Measurements from ENCODE around the gene HIVEP1.

The HIVEP1 gene

GRCh38 chr6:12118607-12119006, 106.5 kb downstream of the HIVEP1 start:
- H3K4me1 ChIP-seq (ENCODE audit: control insufficient read depth in 5 of 5, insufficient read depth in 5 of 5, low read length in 5 of 5): no peaks in the 10 kb centered on the region
- H3K4me3 ChIP-seq (ENCODE audit: low read depth in 1 of 5, low read length in 5 of 5): no peak overlapping the region
- no peak overlapping the region for H3K27ac ChIP-seq (ENCODE audit: low read depth, low read length)
- peaks cover 12 to 23% (median 20%) of the 10 kb centered on the region in 5 donors for H3K36me3 ChIP-seq (ENCODE audit: control insufficient read depth in 5 of 5, insufficient read depth in 5 of 5, low read length in 5 of 5)
- peaks cover 0 to 12% (median 4%) of the 10 kb centered on the region in 5 donors for H3K9me3 ChIP-seq (ENCODE audit: control insufficient read depth in 5 of 5, low read length in 5 of 5)
- H3K9ac ChIP-seq (ENCODE audit: low read length in 5 of 5): no peak overlapping the region
- H3K27me3 ChIP-seq (ENCODE audit: control insufficient read depth in 5 of 5, insufficient read depth in 4 of 5, low read length in 5 of 5): no peaks in the 10 kb centered on the region

- no peaks in the 10 kb centered on the region for H3K27me3 ChIP-seq (ENCODE audit: control insufficient read depth in 5 of 5, insufficient read depth in 4 of 5, low read length in 5 of 5)
- no peak overlapping the region for H3K27ac ChIP-seq (ENCODE audit: low read depth, low read length)
- H3K4me1 ChIP-seq (ENCODE audit: control insufficient read depth in 5 of 5, insufficient read depth in 5 of 5, low read length in 5 of 5): peaks cover 0 to 3% (median 2%) of the 10 kb centered on the region in 5 donors
- no peak overlapping the region for H3K9ac ChIP-seq (ENCODE audit: low read length in 5 of 5)
- peaks cover 12 to 23% (median 21%) of the 10 kb centered on the region in 5 donors for H3K36me3 ChIP-seq (ENCODE audit: control insufficient read depth in 5 of 5, insufficient read depth in 5 of 5, low read length in 5 of 5)
- H3K9me3 ChIP-seq (ENCODE audit: control insufficient read depth in 5 of 5, low read length in 5 of 5): peaks cover 0 to 12% (median 4%) of the 10 kb centered on the region in 5 donors
- no peak overlapping the region for H3K4me3 ChIP-seq (ENCODE audit: low read depth in 1 of 5, low read length in 5 of 5)
Measured at GRCh38 chr6:12119085-12119588, 107.0 kb downstream of the HIVEP1 start.

GRCh38 chr6:12125396-12125795, 113.3 kb downstream of the HIVEP1 start:
- H3K9me3 ChIP-seq (ENCODE audit: control insufficient read depth in 5 of 5, low read length in 5 of 5): no peaks in the 10 kb centered on the region
- H3K4me1 ChIP-seq (ENCODE audit: control insufficient read depth in 5 of 5, insufficient read depth in 5 of 5, low read length in 5 of 5): peaks cover 0 to 13% (median 9%) of the 10 kb centered on the region in 5 donors
- H3K4me3 ChIP-seq (ENCODE audit: low read depth in 1 of 5, low read length in 5 of 5): no peak overlapping the region
- no peaks in the 10 kb centered on the region for H3K27me3 ChIP-seq (ENCODE audit: control insufficient read depth in 5 of 5, insufficient read depth in 4 of 5, low read length in 5 of 5)
- H3K9ac ChIP-seq (ENCODE audit: low read length in 5 of 5): no peak overlapping the region
- H3K36me3 ChIP-seq (ENCODE audit: control insufficient read depth in 5 of 5, insufficient read depth in 5 of 5, low read length in 5 of 5): peaks cover 5 to 18% (median 16%) of the 10 kb centered on the region in 5 donors
- no peak overlapping the region for H3K27ac ChIP-seq (ENCODE audit: low read depth, low read length)

DNA sequence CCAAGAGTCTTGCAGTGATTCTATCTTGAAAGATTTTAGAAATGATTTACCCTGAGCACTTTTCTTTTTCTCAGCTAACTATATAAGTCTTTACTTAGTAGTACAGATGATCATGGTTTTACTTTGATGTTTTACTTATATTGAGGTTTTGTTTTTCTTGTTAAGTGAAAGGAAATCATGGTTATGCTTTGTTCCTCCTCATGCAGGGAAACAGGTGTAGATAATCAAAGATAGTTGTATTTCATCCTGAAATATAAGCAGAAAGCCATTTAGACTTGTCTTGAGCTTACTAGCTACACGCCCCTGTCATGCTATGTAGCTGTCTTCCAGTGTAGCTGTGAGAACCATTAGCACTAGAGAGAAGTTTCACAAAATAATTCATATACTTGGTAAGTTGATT, 113.9 kb downstream of the HIVEP1 start:
- Histone ChIP-seq H3K27me3 (ENCODE audit: control insufficient read depth in 5 of 5, insufficient read depth in 4 of 5, low read length in 5 of 5) (no peaks in the 10 kb centered on the region), H3K9me3 (ENCODE audit: control insufficient read depth in 5 of 5, low read length in 5 of 5) (no peaks in the 10 kb centered on the region), H3K9ac (ENCODE audit: low read length in 5 of 5) (no peak overlapping the region), H3K27ac (ENCODE audit: low read depth, low read length) (no peak overlapping the region), H3K36me3 (ENCODE audit: control insufficient read depth in 5 of 5, insufficient read depth in 5 of 5, low read length in 5 of 5) (peaks cover 0 to 11% (median 9%) of the 10 kb centered on the region in 5 donors), H3K4me3 (ENCODE audit: low read depth in 1 of 5, low read length in 5 of 5) (no peak overlapping the region), H3K4me1 (ENCODE audit: control insufficient read depth in 5 of 5, insufficient read depth in 5 of 5, low read length in 5 of 5) (peaks cover 0 to 13% (median 9%) of the 10 kb centered on the region in 5 donors)

DNA sequence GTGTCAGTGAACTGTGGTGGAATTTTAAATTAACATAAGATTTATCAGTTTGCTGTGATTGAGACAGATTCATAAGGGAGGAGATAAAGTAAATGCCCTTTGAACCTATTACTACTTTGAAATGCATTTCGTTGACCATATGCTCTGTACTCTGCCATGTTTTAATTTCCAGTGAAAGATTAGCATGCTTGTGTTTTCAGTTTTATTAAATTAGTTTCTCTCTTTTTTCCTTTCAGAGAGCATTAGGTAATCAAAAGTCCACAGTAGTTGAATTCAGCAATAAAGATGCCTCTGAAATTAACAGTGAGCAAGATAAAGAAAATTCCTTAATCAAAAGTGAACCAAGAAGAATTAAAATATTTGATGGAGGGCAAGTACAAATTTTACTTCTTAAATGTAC, 117.4 kb downstream of the HIVEP1 start:
- no peaks in the 10 kb centered on the region for H3K36me3 ChIP-seq (ENCODE audit: control insufficient read depth in 5 of 5, insufficient read depth in 5 of 5, low read length in 5 of 5)
- H3K9ac ChIP-seq (ENCODE audit: low read length in 5 of 5): no peak overlapping the region
- H3K27me3 ChIP-seq (ENCODE audit: control insufficient read depth in 5 of 5, insufficient read depth in 4 of 5, low read length in 5 of 5): no peaks in the 10 kb centered on the region
- H3K4me1 ChIP-seq (ENCODE audit: control insufficient read depth in 5 of 5, insufficient read depth in 5 of 5, low read length in 5 of 5): peaks cover 0 to 12% (median 2%) of the 10 kb centered on the region in 5 donors
- H3K27ac ChIP-seq (ENCODE audit: low read depth, low read length): no peak overlapping the region
- H3K9me3 ChIP-seq (ENCODE audit: control insufficient read depth in 5 of 5, low read length in 5 of 5): no peaks in the 10 kb centered on the region
- H3K4me3 ChIP-seq (ENCODE audit: low read depth in 1 of 5, low read length in 5 of 5): no peak overlapping the region

DNA sequence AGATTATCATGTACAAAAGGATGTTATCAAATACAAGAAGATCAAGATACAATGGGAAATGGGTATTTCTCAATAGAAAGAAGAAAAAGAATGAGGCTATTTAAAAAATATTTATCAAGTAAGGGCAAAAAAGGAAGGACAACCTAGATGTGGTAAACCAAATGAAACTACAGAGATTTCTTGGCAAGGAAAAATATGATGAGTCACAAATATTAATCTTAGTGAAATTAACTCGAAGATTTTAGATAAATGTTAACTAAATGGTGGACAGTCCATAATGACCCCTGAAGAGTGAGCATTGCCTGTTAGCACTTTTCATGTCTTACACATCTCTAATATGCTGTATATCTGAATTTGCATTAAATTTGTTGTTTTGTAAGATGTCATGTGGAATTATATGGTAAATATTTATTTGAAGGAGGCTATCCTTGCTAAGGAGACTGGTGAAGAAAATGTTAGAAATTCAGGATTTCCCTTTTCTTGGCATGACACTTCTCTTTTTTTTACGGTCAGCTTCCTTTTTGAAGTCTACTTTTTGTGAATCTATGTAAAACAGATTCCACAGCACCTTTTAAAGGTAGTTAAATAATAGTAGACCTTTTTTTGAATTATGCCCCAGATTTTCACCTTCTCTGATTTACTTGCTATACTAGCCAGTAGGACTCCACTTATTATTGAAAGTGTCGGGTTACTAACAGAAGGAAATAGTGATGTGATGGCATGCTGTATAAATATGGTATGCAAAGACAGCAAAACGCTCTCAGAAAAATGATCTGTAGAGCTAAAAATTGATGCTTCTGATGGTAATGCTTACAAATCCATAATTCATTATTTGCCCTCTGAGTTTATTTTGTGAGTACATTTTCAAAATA, 120.5 kb downstream of the HIVEP1 start:
- H3K4me3 ChIP-seq (ENCODE audit: low read depth in 1 of 5, low read length in 5 of 5): no peak overlapping the region
- no peaks in the 10 kb centered on the region for H3K9me3 ChIP-seq (ENCODE audit: control insufficient read depth in 5 of 5, low read length in 5 of 5)
- H3K27ac ChIP-seq (ENCODE audit: low read depth, low read length): no peak overlapping the region
- H3K9ac ChIP-seq (ENCODE audit: low read length in 5 of 5): no peak overlapping the region
- H3K36me3 ChIP-seq (ENCODE audit: control insufficient read depth in 5 of 5, insufficient read depth in 5 of 5, low read length in 5 of 5): peaks cover 0 to 6% (median 2%) of the 10 kb centered on the region in 5 donors
- peaks cover 0 to 15% (median 4%) of the 10 kb centered on the region in 5 donors for H3K4me1 ChIP-seq (ENCODE audit: control insufficient read depth in 5 of 5, insufficient read depth in 5 of 5, low read length in 5 of 5)
- no peaks in the 10 kb centered on the region for H3K27me3 ChIP-seq (ENCODE audit: control insufficient read depth in 5 of 5, insufficient read depth in 4 of 5, low read length in 5 of 5)

GRCh38 chr6:12134581-12134980, 122.5 kb downstream of the HIVEP1 start:
- H3K36me3 ChIP-seq (ENCODE audit: control insufficient read depth in 5 of 5, insufficient read depth in 5 of 5, low read length in 5 of 5): peaks cover 4 to 17% (median 11%) of the 10 kb centered on the region in 5 donors

DNA sequence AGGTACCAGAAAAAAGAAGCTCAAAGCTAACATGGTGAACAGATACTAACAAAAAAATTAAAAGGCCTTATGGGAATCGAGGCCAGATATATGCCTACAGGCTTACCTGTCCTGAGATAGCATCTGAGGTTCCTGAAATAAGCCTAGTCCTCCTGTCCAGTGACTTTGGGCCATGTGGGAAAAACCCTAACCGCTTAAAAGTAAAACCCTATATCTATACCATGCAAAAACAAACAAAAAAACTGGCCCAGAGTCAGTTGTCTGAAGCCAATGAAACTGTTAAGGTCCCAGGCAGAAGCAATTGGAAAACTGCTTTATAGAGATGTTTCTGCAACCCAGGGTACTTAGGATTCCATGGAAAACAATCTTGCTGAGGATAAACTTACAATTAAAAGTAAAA, 122.9 kb downstream of the HIVEP1 start:
- Histone ChIP-seq H3K27me3 (ENCODE audit: control insufficient read depth in 5 of 5, insufficient read depth in 4 of 5, low read length in 5 of 5) (no peaks in the 10 kb centered on the region), H3K9me3 (ENCODE audit: control insufficient read depth in 5 of 5, low read length in 5 of 5) (no peaks in the 10 kb centered on the region), H3K36me3 (ENCODE audit: control insufficient read depth in 5 of 5, insufficient read depth in 5 of 5, low read length in 5 of 5) (peaks cover 4 to 21% (median 14%) of the 10 kb centered on the region in 5 donors), H3K4me3 (ENCODE audit: low read depth in 1 of 5, low read length in 5 of 5) (no peak overlapping the region), H3K9ac (ENCODE audit: low read length in 5 of 5) (no peak overlapping the region), H3K4me1 (ENCODE audit: control insufficient read depth in 5 of 5, insufficient read depth in 5 of 5, low read length in 5 of 5) (peaks cover 0 to 21% (median 5%) of the 10 kb centered on the region in 5 donors), H3K27ac (ENCODE audit: low read depth, low read length) (no peak overlapping the region)

More at GRCh38 chr6:12134581-12134980, 122.5 kb downstream of the HIVEP1 start:
- Histone ChIP-seq H3K27me3 (ENCODE audit: control insufficient read depth in 5 of 5, insufficient read depth in 4 of 5, low read length in 5 of 5) (no peaks in the 10 kb centered on the region), H3K9me3 (ENCODE audit: control insufficient read depth in 5 of 5, low read length in 5 of 5) (no peaks in the 10 kb centered on the region), H3K27ac (ENCODE audit: low read depth, low read length) (no peak overlapping the region), H3K4me1 (ENCODE audit: control insufficient read depth in 5 of 5, insufficient read depth in 5 of 5, low read length in 5 of 5) (peaks cover 0 to 21% (median 5%) of the 10 kb centered on the region in 5 donors), H3K4me3 (ENCODE audit: low read depth in 1 of 5, low read length in 5 of 5) (no peak overlapping the region), H3K9ac (ENCODE audit: low read length in 5 of 5) (no peak overlapping the region)

GRCh38 chr6:12136905-12137304, 124.8 kb downstream of the HIVEP1 start:
- Histone ChIP-seq H3K9ac (ENCODE audit: low read length in 5 of 5) (no peak overlapping the region), H3K27ac (ENCODE audit: low read depth, low read length) (no peak overlapping the region), H3K9me3 (ENCODE audit: control insufficient read depth in 5 of 5, low read length in 5 of 5) (no peaks in the 10 kb centered on the region), H3K36me3 (ENCODE audit: control insufficient read depth in 5 of 5, insufficient read depth in 5 of 5, low read length in 5 of 5) (peaks cover 8 to 24% (median 16%) of the 10 kb centered on the region in 5 donors), H3K4me1 (ENCODE audit: control insufficient read depth in 5 of 5, insufficient read depth in 5 of 5, low read length in 5 of 5) (peaks cover 0 to 21% (median 5%) of the 10 kb centered on the region in 5 donors), H3K27me3 (ENCODE audit: control insufficient read depth in 5 of 5, insufficient read depth in 4 of 5, low read length in 5 of 5) (no peaks in the 10 kb centered on the region), H3K4me3 (ENCODE audit: low read depth in 1 of 5, low read length in 5 of 5) (no peak overlapping the region)

- H3K4me3 ChIP-seq (ENCODE audit: low read depth in 1 of 5, low read length in 5 of 5): no peak overlapping the region
- H3K36me3 ChIP-seq (ENCODE audit: control insufficient read depth in 5 of 5, insufficient read depth in 5 of 5, low read length in 5 of 5): peaks cover 8 to 24% (median 16%) of the 10 kb centered on the region in 5 donors
- H3K4me1 ChIP-seq (ENCODE audit: control insufficient read depth in 5 of 5, insufficient read depth in 5 of 5, low read length in 5 of 5): peaks cover 0 to 18% (median 5%) of the 10 kb centered on the region in 5 donors
- H3K27me3 ChIP-seq (ENCODE audit: control insufficient read depth in 5 of 5, insufficient read depth in 4 of 5, low read length in 5 of 5): no peaks in the 10 kb centered on the region
- H3K9me3 ChIP-seq (ENCODE audit: control insufficient read depth in 5 of 5, low read length in 5 of 5): no peaks in the 10 kb centered on the region
- H3K27ac ChIP-seq (ENCODE audit: low read depth, low read length): no peak overlapping the region
- H3K9ac ChIP-seq (ENCODE audit: low read length in 5 of 5): no peak overlapping the region
Measured at GRCh38 chr6:12137480-12137879, 125.4 kb downstream of the HIVEP1 start.

Measured in subcutaneous abdominal adipose tissue (tissue), 5 donors.